ENCODE data around the gene TBC1D24. TPM values are rescaled to one million over a fixed set of nuclear protein-coding genes. Genes with fewer than 3 reads are reported as not detected.

Gene TBC1D24
- total and polyA plus RNA-seq, 9 of the 15 experiments (the other 6 are each of a cell fraction or from before 2014, with no cell fraction given), result 1.7 to 22.6 (median 7.2) TPM

- BruUV-seq (replicated peaks), result no TSS peak
- WGBS (ENCODE audit: insufficient coverage, low coverage, missing lambda C conversion rate), result 48% methylated on average over 16 of the region's 21 CpGs
- Histone ChIP-seq H2AFZ (ENCODE audit: low read depth, low read length) (no peak overlapping the region), H3K79me2 (ENCODE audit: control insufficient read depth, insufficient read depth, low read length) (peaks cover 22% of the 10 kb centered on the region), H3K9me3 (replicated peaks; ENCODE audit: control insufficient read depth, insufficient read depth, low read depth, low read length) (no peaks in the 10 kb centered on the region), H3K27me3 (ENCODE audit: control insufficient read depth in 2 of 2, insufficient read depth in 2 of 2, low read length in 2 of 2) (no peaks in the 10 kb centered on the region), H4K20me1 (replicated peaks; ENCODE audit: control insufficient read depth, insufficient read depth, low read length) (peaks cover 6% of the 10 kb centered on the region), H3K4me1 (replicated peaks in 1 of 2; ENCODE audit: control insufficient read depth in 2 of 2, insufficient read depth in 2 of 2, low read length in 2 of 2) (peaks cover 22 to 65% of the 10 kb centered on the region in 2 experiments), H3K9me1 (ENCODE audit: control insufficient read depth, insufficient read depth, low read length) (no peaks in the 10 kb centered on the region), H3K4me2 (ENCODE audit: insufficient read depth, low read length) (peak overlapping the region; percentile 57; the same call in 1 of the 2 replicates), H3K4me3 (no peak overlapping the region), H3K36me3 (ENCODE audit: control insufficient read depth, insufficient read depth, low read length) (peaks cover 61% of the 10 kb centered on the region; the same call in 2 of the 3 replicates), H3K9ac (ENCODE audit: insufficient read depth in 1 of 2, low read depth in 2 of 2, low read length in 2 of 2) (peak overlapping the region; percentile 37 to 83; a peak in 3 of 4 replicates), H3K27ac (ENCODE audit: extremely low read depth, low read depth, low read length) (peak overlapping the region; percentile 47; the same call in 1 of the 3 replicates)
- peak; percentile 82 for ATAC-seq
- intact Hi-C loops (cut with micrococcal nuclease), result loop anchor here (5.0 kb wide), 1 partner anchor 300 kb away; the partner anchor contains the start of gene CASKIN1
- FAIRE-seq, result peak; percentile 87
- peak; percentile 85 to 92 (median 88) for DNase-seq (ENCODE audit: extremely low read depth in 1 of 4, low spot score in 3 of 4)
- ChIA-PET POLR2A (interaction anchor here (1.4 to 1.5 kb wide), 2 partner anchors 14 to 17 kb away, joined by 4 to 5 read pairs; partner anchors contain the start of gene ATP6V0C), CTCF (ENCODE audit: low intra/inter-chr PET ratio) (no interaction called here)
- in situ Hi-C loops (cut with MboI), result no loop called here
- TF ChIP-seq BRF1 (IDR thresholded peaks at IDR 0.05; ENCODE audit: borderline replicate concordance, extremely low read depth, insufficient read length), result no peak
- peak; percentile 38; the same call in 1 of the 2 replicates for TF ChIP-seq ZFX (CRISPR knock-in tag; IDR thresholded peaks at IDR 0.05)
- TF ChIP-seq REST (IDR thresholded peaks at IDR 0.05; ENCODE audit: borderline replicate concordance), result peak; percentile 79
- no peak for TF ChIP-seq REST (CRISPR knock-in tag; IDR thresholded peaks at IDR 0.05; ENCODE audit: low read depth)
- TF ChIP-seq KLF6 (CRISPR knock-in tag; IDR thresholded peaks at IDR 0.05; ENCODE audit: borderline replicate concordance), result no peak
- peak; percentile 76 for TF ChIP-seq MYC (IDR thresholded peaks at IDR 0.05; ENCODE audit: low read depth, low read length)
- TF ChIP-seq MYC (CRISPR knock-in tag; IDR thresholded peaks at IDR 0.05; ENCODE audit: borderline replicate concordance, low read depth), result no peak; the same call in 1 of the 2 replicates
- no peak for TF ChIP-seq YBX1 (IDR thresholded peaks at IDR 0.05)
- TF ChIP-seq SIN3B (IDR thresholded peaks at IDR 0.05; ENCODE audit: low read depth), result no peak
- TF ChIP-seq TAF9B (IDR thresholded peaks at IDR 0.05; ENCODE audit: partially characterized antibody), result no peak
- peak; percentile 12; the same call in 1 of the 2 replicates for TF ChIP-seq TCF3 (CRISPR knock-in tag; IDR thresholded peaks at IDR 0.05)
- 0 out of 2 replicates have a peak, but pooled peaks have one; percentile 21 for TF ChIP-seq SMC3 (conservative IDR thresholded peaks at IDR 0.05; ENCODE audit: insufficient read depth, low read depth, low read length)
- no peak for TF ChIP-seq HDAC6 (IDR thresholded peaks at IDR 0.05; ENCODE audit: low read depth, low read length)
- TF ChIP-seq MAZ (CRISPR knock-in tag; conservative IDR thresholded peaks at IDR 0.05 in 1 of 2, IDR thresholded peaks at IDR 0.05 in 1 of 2), result peak in 1 of 2 experiments; percentile 71; a peak in 1 of 4 replicates
- peak; percentile 61 for TF ChIP-seq NFIC (IDR thresholded peaks at IDR 0.05)
Observed at GRCh38 chr16:2497116-2497630, 22.2 kb downstream of the TBC1D24 start.
